Naive thymus-derived CD4-positive, alpha-beta T cell (primary cell): ENCODE results near the gene LIF. TPM values are rescaled to one million over a fixed set of nuclear protein-coding genes. Genes with fewer than 3 reads are reported as not detected.
"Not testable (repeated sequence)": the region's sequence is repeated elsewhere in the genome, so short reads cannot be mapped to it uniquely, and the experiment has no call there.

Experiments
- ATAC-seq: fragments of 150-1000 bp; cut with Tn5 transposase; 2 replicates; pipeline ENCODE4 v1.10.0; 2021; ENCODE audit warnings: mild to moderate bottlenecking, moderate library complexity
- CTCF ChIA-PET: fragments of 350-600 bp; sonication (Branson Sonifier 250); formaldehyde crosslinking; loops from one replicate; lab custom pipeline; 2021; ENCODE audit warnings: antibody characterized with exemption; lab: Charles Lee
- POLR2A ChIA-PET: fragments of 350-600 bp; sonication (Branson Sonifier 250); formaldehyde crosslinking; loops from one replicate; lab custom pipeline; 2021; ENCODE audit warnings: antibody characterized with exemption, inconsistent platforms; lab: Charles Lee
- DNase-seq, 9 donors: peaks; one replicate each; pipeline versions ENCODE4 v3.0.0 to v3.0.0-alpha.2; 2020 to 2022; ENCODE audit warnings: mixed read lengths in 1 of 9
- H3K27ac ChIP-seq: one replicate; pipeline ENCODE4 v1.7.0; 2013; ENCODE audit warnings: mild to moderate bottlenecking, low read depth, low read length, moderate library complexity
- H3K27me3 ChIP-seq, 2 donors: one replicate each; pipeline ENCODE4 v1.7.0; 2013; ENCODE audit warnings: low read length in 2 of 2, mild to moderate bottlenecking in 2 of 2, moderate library complexity in 2 of 2; ENCODE audit not compliant: control insufficient read depth in 2 of 2, insufficient read depth in 2 of 2
- H3K36me3 ChIP-seq, 3 experiments: 1 replicate in 2 of 3; 2 replicates in 1 of 3; pipeline ENCODE4 v1.7.0; 2013; ENCODE audit warnings: low read length in 3 of 3, mild to moderate bottlenecking in 3 of 3, moderate library complexity in 1 of 3; ENCODE audit not compliant: insufficient read depth in 3 of 3, control insufficient read depth in 2 of 3
- H3K4me1 ChIP-seq, 2 donors: one replicate each; pipeline ENCODE4 v1.7.0; 2013; ENCODE audit warnings: low read length in 2 of 2, mild to moderate bottlenecking in 2 of 2, moderate library complexity in 1 of 2; ENCODE audit not compliant: control insufficient read depth in 2 of 2, insufficient read depth in 2 of 2
- H3K4me3 ChIP-seq: 2 replicates; pipeline ENCODE4 v1.7.0; 2013; ENCODE audit warnings: mild to moderate bottlenecking, low read length
- H3K9me3 ChIP-seq, 3 experiments: 1 replicate in 2 of 3; 2 replicates in 1 of 3; pipeline ENCODE4 v1.7.0; 2013; ENCODE audit warnings: low read length in 3 of 3; ENCODE audit not compliant: control insufficient read depth in 2 of 3
- H3K27ac Mint-ChIP-seq, 9 donors: one replicate each; pipeline ENCODE4 v1.8.0; 2020 to 2022; ENCODE audit warnings: mixed read lengths in 9 of 9, mild to moderate bottlenecking in 8 of 9, moderate library complexity in 5 of 9, inconsistent platforms in 2 of 9
- H3K27me3 Mint-ChIP-seq, 5 donors: one replicate each; pipeline ENCODE4 v1.8.0; 2021 to 2022; ENCODE audit warnings: mixed read lengths in 5 of 5, mild to moderate bottlenecking in 1 of 5
- H3K36me3 Mint-ChIP-seq, 5 donors: one replicate each; pipeline ENCODE4 v1.8.0; 2020 to 2022; ENCODE audit warnings: mixed read lengths in 5 of 5, mild to moderate bottlenecking in 3 of 5, inconsistent platforms in 1 of 5
- H3K4me1 Mint-ChIP-seq, 7 donors: one replicate each; pipeline ENCODE4 v1.8.0; 2020 to 2022; ENCODE audit warnings: mixed read lengths in 7 of 7, mild to moderate bottlenecking in 3 of 7, inconsistent platforms in 1 of 7
- H3K4me3 Mint-ChIP-seq, 10 donors: one replicate each; pipeline ENCODE4 v1.8.0; 2020 to 2022; ENCODE audit warnings: mild to moderate bottlenecking in 10 of 10, mixed read lengths in 10 of 10, moderate library complexity in 6 of 10, inconsistent platforms in 2 of 10
- H3K9me3 Mint-ChIP-seq, 11 donors: one replicate each; pipeline ENCODE4 v1.8.0; 2020 to 2022; ENCODE audit warnings: mixed read lengths in 11 of 11, mild to moderate bottlenecking in 4 of 11, inconsistent platforms in 1 of 11, moderate library complexity in 1 of 11
- intact Hi-C, 2 donors: fragments of 100-400 bp; cut with micrococcal nuclease; formaldehyde crosslinking; loops; one replicate each; pipeline ENCODE4 v1.15.1; 2023
- polyA plus RNA-seq, 2 donors: library from polyadenylated mRNA; unstranded; fragments of 300-500 nt; fragmentation: Illumina TruSeq; gene quantifications; one replicate each; pipeline ENCODE4 v1.2.3, GENCODE V29; 2021
- total RNA-seq, 6 experiments: library from RNA in 5 of 6; stranded (reverse) in 5 of 6; gene quantifications; 1 replicate in 5 of 6; 2 replicates in 1 of 6; pipeline ENCODE4 v1.2.3 and lab custom pipeline; 2021 to 2026

Gene LIF
- total and polyA plus RNA-seq, 7 experiments from 2014 or later: 0.64 to 260 (median 0.98) TPM; not detected in 4

DNA sequence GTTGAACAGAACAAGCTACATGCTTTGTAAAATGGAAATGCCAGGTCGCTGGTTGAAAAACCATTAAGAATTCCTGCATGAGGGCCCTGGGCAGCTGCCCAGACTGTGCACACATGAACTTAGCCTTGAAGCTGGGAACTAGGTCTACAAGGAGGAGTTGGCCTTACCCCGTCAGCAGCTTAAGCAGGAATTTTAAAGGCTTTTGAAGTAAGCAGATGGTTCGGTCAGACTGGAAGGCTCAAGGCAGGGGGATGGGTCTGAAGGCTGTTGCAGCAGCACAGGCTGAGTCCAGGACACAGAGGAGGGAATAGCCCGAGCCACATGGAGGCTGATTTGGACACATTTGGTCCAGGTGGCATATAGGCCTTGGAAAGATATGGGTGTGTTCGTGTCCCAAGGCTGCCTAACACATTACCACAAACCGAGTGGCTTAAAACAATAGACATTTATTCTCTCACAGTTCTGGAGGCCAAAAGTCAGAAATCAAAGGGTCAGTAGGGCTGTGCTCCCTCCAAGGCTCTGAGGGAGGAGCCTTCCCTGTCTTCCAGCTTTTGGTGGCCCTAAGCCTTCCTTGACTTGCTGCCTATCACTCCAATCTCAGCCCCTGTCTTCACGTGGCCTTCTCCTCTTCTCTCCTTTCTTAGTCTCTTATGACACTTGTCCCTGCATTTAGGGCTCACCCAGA, 11.6 kb downstream of the LIF start:
- H3K36me3 Mint-ChIP-seq: peaks cover 0 to 8% (median 0%) of the 10 kb centered on the region in 5 donors
- peaks cover 0 to 52% (median 0%) of the 10 kb centered on the region in 7 donors for H3K4me1 Mint-ChIP-seq
- H3K4me1 ChIP-seq: no peaks in the 10 kb centered on the region
- ATAC-seq (no peak), DNase-seq (no peak)
- H3K27me3 ChIP-seq: no peaks in the 10 kb centered on the region
- H3K4me3 ChIP-seq: no peak overlapping the region
- H3K27me3 Mint-ChIP-seq: no peaks in the 10 kb centered on the region
- H3K4me3 Mint-ChIP-seq: no peak overlapping the region
- ChIA-PET CTCF (no interaction called here), POLR2A (interaction anchor here (1.0 kb wide), 1 partner anchor 26 kb away, joined by 5 read pairs; no protein-coding TSS in a partner anchor)
- intact Hi-C loops: no loop called here
- no peaks in the 10 kb centered on the region for H3K9me3 Mint-ChIP-seq
- H3K27ac ChIP-seq: no peak overlapping the region
- H3K27ac Mint-ChIP-seq: peak overlapping the region in 2 of 9 donors; percentile 8 to 11
- H3K9me3 ChIP-seq: no peaks in the 10 kb centered on the region
- H3K36me3 ChIP-seq: no peaks in the 10 kb centered on the region

DNA sequence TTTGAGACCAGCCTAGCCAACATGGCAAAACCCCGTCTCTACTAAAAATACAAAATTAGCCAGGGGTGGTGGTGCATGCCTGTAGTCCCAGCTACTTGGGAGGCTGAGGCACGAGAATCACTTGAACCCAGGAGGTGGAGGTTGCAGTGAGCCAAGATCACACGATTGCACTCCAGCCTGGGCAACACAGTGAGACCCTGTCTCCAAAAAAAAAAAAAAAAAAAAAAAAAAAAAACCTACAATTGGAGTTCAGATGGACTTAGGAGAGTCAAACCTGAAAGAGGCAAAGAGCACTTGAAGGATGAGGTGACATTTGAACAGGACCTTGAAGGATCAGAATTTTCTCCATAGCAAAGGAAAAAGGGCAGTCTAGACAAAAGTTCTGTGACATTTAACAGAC, 12.2 kb downstream of the LIF start:
- H3K9me3 Mint-ChIP-seq, intact Hi-C loops, ATAC-seq, H3K4me3 Mint-ChIP-seq, H3K4me1 ChIP-seq, H3K36me3 Mint-ChIP-seq, H3K36me3 ChIP-seq, DNase-seq, H3K27ac ChIP-seq, H3K27me3 ChIP-seq, H3K4me3 ChIP-seq, H3K9me3 ChIP-seq, CTCF ChIA-PET, H3K27me3 Mint-ChIP-seq, H3K27ac Mint-ChIP-seq: not testable (repeated sequence)
- POLR2A ChIA-PET: interaction anchor here (1.0 kb wide), 1 partner anchor 26 kb away, joined by 5 read pairs; no protein-coding TSS in a partner anchor
- H3K4me1 Mint-ChIP-seq: peaks cover 0 to 52% (median 0%) of the 10 kb centered on the region in 7 donors

DNA sequence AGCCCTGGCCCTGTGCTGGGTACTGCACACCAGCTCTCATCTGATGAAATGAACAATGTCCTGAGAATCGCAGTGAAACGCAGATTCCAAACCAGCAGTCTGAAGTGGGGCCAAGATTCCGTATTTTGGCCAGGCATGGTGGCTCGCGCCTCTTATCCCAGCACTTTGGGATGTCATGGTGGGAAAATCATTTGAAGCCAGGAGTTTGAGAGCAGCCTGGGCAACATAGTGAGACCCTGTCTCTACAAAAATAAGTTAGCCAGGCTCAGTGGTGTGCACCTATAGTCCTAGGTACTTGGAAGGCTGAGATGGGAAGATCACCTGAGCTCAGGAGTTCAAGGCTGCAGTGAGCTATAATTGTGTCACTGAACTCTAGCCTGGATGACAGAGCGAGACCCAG, 13.0 kb downstream of the LIF start:
- DNase-seq: no peak
- ChIA-PET POLR2A (no interaction called here), CTCF (no interaction called here)
- peaks cover 0 to 1% (median 0%) of the 10 kb centered on the region in 5 donors for H3K36me3 Mint-ChIP-seq
- Histone ChIP-seq H3K4me1 (no peaks in the 10 kb centered on the region), H3K9me3 (no peaks in the 10 kb centered on the region), H3K36me3 (no peaks in the 10 kb centered on the region), H3K27me3 (no peaks in the 10 kb centered on the region), H3K4me3 (no peak overlapping the region), H3K27ac (no peak overlapping the region)
- peaks cover 0 to 49% (median 2%) of the 10 kb centered on the region in 7 donors for H3K4me1 Mint-ChIP-seq
- no peak overlapping the region for H3K27ac Mint-ChIP-seq
- no peaks in the 10 kb centered on the region for H3K9me3 Mint-ChIP-seq
- no peak overlapping the region for H3K4me3 Mint-ChIP-seq
- intact Hi-C loops: no loop called here
- H3K27me3 Mint-ChIP-seq: no peaks in the 10 kb centered on the region
- ATAC-seq: no peak

DNA sequence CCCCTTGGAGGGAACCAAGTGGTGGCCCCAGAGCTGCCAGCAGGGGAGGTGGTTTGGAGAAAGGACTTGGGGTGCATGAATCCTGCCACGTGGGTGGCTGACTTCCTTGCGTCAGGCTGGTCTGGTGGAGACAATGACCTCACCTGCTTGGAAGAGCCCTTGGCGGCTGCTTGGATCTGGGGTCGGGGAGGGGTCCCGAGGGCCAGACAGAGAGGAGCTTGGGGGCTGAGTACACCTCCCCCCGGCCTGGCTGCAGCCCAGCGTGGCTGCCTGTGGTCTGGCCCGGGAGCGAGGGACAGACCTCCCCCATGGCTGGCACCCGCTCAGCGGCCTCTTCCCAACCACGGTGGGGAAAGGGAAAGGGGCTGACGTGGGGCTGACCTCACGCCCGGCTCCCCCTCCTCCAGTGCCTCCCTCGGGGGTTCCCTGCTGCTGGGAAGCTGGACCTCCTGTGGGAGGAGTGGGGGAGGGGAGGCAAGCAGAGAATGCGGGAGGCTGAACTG, 13.8 kb downstream of the LIF start:
- Histone ChIP-seq H3K4me1 (peaks cover 0 to under 1% of the 10 kb centered on the region in 2 donors), H3K4me3 (no peak overlapping the region), H3K36me3 (no peaks in the 10 kb centered on the region), H3K9me3 (no peaks in the 10 kb centered on the region), H3K27me3 (no peaks in the 10 kb centered on the region), H3K27ac (no peak overlapping the region)
- CTCF ChIA-PET: interaction anchor here (1.1 kb wide), 1 partner anchor 36 kb away, joined by 3 read pairs; no protein-coding TSS in a partner anchor
- Mint-ChIP-seq H3K36me3 (no peaks in the 10 kb centered on the region), H3K27me3 (no peaks in the 10 kb centered on the region), H3K27ac (no peak overlapping the region), H3K4me3 (no peak overlapping the region), H3K4me1 (peaks cover 4 to 49% (median 6%) of the 10 kb centered on the region in 7 donors), H3K9me3 (no peaks in the 10 kb centered on the region)
- intact Hi-C loops: no loop called here
- POLR2A ChIA-PET: interaction anchor here (0.6 kb wide), 1 partner anchor 105 kb away, joined by 3 read pairs; no protein-coding TSS in a partner anchor
- ATAC-seq: no peak
- no peak for DNase-seq

DNA sequence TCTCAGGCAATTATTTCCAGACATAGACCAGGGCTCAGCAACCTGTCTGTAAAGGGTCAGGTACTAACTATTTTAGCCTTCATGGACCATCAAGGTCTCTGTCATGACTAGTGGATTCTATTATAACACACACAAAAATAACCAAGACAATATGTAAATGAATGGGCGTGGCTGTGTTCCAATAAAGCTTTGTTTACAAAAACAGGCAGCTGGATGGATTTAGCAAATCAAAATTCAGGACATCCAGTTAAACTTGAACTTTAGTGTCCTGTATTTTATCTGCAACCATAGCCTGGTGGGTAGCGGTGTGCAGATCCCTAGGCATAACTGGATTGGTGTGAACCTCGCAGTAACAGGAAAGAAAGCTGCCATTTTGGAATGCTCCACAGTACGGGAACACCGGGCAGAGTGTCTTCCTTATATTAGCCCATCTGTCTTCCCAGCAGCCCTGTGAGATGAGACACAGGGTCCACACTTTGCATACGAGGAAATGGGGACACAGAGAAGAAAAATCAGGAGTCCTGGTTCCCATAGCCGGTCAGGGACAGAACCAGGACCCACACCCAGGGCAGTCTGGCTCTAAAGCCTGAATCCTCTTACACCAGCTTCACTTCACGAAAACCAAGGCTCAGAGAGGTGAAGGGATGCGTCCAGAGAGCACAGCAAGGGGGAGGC, 15.6 kb downstream of the LIF start:
- intact Hi-C loops: no loop called here
- Histone ChIP-seq H3K9me3 (no peaks in the 10 kb centered on the region), H3K4me1 (peaks cover 2 to 5% of the 10 kb centered on the region in 2 donors), H3K27ac (no peak overlapping the region), H3K36me3 (no peaks in the 10 kb centered on the region), H3K4me3 (no peak overlapping the region), H3K27me3 (no peaks in the 10 kb centered on the region)
- DNase-seq (no peak), ATAC-seq (no peak)
- ChIA-PET POLR2A (no interaction called here), CTCF (no interaction called here)
- Mint-ChIP-seq H3K36me3 (no peaks in the 10 kb centered on the region), H3K27me3 (no peaks in the 10 kb centered on the region), H3K4me1 (peaks cover 9 to 49% (median 19%) of the 10 kb centered on the region in 7 donors), H3K9me3 (no peaks in the 10 kb centered on the region), H3K27ac (peak overlapping the region in 3 of 9 donors; percentile 21 to 71 (median 25)), H3K4me3 (no peak overlapping the region)

DNA sequence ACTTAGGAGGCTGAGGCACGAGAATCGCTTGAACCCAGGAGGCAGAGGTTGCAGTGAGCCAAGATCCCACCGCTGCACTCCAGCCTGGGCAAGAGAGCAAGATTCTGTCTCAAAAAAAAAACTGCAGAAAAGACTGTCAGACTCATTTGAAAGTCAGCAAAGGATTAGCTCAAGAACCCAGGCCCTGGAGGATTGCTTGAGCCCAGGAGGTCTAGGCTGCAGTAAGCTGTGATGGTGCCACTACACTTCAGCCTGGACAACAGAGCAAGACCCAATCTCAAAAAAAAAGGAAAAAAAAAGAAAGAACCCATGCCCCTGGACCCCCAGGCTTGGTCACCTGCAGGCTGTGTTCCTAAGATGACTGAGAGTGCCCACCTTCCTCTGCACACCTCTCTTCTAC, 16.2 kb downstream of the LIF start:
- Histone ChIP-seq H3K9me3 (no peaks in the 10 kb centered on the region), H3K27ac (no peak overlapping the region), H3K36me3 (no peaks in the 10 kb centered on the region), H3K4me1 (peaks cover 5 to 7% of the 10 kb centered on the region in 2 donors), H3K4me3 (no peak overlapping the region), H3K27me3 (no peaks in the 10 kb centered on the region)
- no peaks in the 10 kb centered on the region for H3K36me3 Mint-ChIP-seq
- POLR2A ChIA-PET: no interaction called here
- H3K4me1 Mint-ChIP-seq: peaks cover 12 to 52% (median 25%) of the 10 kb centered on the region in 7 donors
- H3K4me3 Mint-ChIP-seq: no peak overlapping the region
- ATAC-seq (no peak), DNase-seq (no peak)
- no peaks in the 10 kb centered on the region for H3K27me3 Mint-ChIP-seq
- intact Hi-C loops: no loop called here
- no peaks in the 10 kb centered on the region for H3K9me3 Mint-ChIP-seq
- H3K27ac Mint-ChIP-seq: peak overlapping the region in 3 of 9 donors; percentile 21 to 71 (median 25)
- CTCF ChIA-PET: no interaction called here
